ENCODE results near the gene PLXNB2. TPM values are rescaled to one million over a fixed set of nuclear protein-coding genes. Genes with fewer than 3 reads are reported as not detected.
A peak's percentile ranks its signal among the peaks of the same experiment; 100 is the strongest.

The PLXNB2 gene
- polyA plus RNA-seq, 1 of the 3 experiments (the other 2 are of a cell fraction) = 108 TPM

DNA sequence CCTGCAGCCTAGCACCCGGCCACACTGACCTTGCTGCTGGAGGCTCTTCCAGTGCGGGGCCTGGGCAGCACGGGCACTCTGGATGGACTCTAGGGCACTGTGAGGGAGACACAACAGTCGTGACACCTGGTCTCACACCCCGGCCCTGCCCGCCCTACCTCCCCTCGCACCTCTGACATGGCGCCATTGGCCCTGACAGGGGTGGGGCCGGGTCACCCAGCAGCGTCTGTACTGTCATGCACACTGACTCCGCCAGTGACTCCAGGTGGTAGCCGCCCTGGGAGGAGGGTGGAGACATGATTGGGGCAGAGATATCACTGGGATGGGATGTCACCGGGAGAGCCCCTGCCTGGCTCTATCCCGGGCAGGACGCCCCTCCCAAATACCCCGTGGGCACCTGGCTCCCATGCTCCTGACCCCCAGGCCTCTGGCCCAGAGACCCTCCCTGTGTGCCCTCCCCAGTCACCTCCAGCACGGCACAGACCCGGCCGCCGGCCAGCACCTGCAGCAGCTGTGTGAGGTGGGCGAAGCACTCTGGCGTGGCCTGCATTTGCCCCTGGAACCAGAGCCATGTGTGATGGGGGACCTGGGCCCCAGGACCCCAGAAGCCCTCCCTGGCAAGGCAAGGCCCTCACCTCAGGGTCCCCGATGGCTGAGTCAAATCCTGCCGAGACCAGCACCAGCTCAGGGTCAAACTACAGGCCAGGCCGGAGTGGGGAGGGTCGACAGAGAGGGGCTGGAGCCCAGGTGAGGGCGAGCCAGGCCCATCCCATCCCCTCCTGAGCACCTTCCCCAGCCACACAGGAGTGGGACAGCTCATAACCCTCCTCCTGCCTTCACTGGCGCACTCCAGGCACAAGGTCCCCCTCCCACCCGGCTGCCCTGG is 59.0 kb downstream of the PLXNB2 start:
- no peak for DNase-seq
- H3K4me3 ChIP-seq (ENCODE audit: low read depth in 2 of 2, low read length in 1 of 2) = no peak overlapping the region
- H3K9ac ChIP-seq = no peak overlapping the region
- H3K79me2 ChIP-seq (ENCODE audit: insufficient read depth) = peaks cover 45% of the 10 kb centered on the region
- TF ChIP-seq ELF1 (IDR thresholded peaks at IDR 0.05) (no peak), TEAD4 (IDR thresholded peaks at IDR 0.05; ENCODE audit: borderline replicate concordance, insufficient read depth) (no peak), CHD2 (IDR thresholded peaks at IDR 0.05; ENCODE audit: low read length, partially characterized antibody) (no peak), FOXM1 (IDR thresholded peaks at IDR 0.05; ENCODE audit: low read depth) (no peak), EP300 (IDR thresholded peaks at IDR 0.05; ENCODE audit: borderline replicate concordance in 1 of 2, low read depth in 1 of 2, low read length in 1 of 2) (no peak), MXI1 (IDR thresholded peaks at IDR 0.05; ENCODE audit: low read depth, low read length) (no peak), EZH2phosphoT487 (IDR thresholded peaks at IDR 0.05; ENCODE audit: borderline replicate concordance, low read depth) (no peak), FOSL2 (IDR thresholded peaks at IDR 0.05; ENCODE audit: borderline replicate concordance, low read depth) (no peak), CTCF (IDR thresholded peaks at IDR 0.05) (no peak), USF1 (IDR thresholded peaks at IDR 0.05; ENCODE audit: borderline replicate concordance, low read depth) (no peak)
- TF ChIP-seq, protein P1, sequence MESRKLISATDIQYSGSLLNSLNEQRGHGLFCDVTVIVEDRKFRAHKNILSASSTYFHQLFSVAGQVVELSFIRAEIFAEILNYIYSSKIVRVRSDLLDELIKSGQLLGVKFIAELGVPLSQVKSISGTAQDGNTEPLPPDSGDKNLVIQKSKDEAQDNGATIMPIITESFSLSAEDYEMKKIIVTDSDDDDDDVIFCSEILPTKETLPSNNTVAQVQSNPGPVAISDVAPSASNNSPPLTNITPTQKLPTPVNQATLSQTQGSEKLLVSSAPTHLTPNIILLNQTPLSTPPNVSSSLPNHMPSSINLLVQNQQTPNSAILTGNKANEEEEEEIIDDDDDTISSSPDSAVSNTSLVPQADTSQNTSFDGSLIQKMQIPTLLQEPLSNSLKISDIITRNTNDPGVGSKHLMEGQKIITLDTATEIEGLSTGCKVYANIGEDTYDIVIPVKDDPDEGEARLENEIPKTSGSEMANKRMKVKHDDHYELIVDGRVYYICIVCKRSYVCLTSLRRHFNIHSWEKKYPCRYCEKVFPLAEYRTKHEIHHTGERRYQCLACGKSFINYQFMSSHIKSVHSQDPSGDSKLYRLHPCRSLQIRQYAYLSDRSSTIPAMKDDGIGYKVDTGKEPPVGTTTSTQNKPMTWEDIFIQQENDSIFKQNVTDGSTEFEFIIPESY (IDR thresholded peaks at IDR 0.05; ENCODE audit: borderline replicate concordance, low read depth) = no peak
- H3F3A ChIP-seq (replicated peaks; ENCODE audit: insufficient read depth) = peaks cover 32% of the 10 kb centered on the region
- no peaks in the 10 kb centered on the region for H3K27me3 ChIP-seq (ENCODE audit: insufficient read depth)
- H3K9me2 ChIP-seq = no peaks in the 10 kb centered on the region
- peaks cover 5 to 25% of the 10 kb centered on the region in 2 experiments for H3K36me3 ChIP-seq (replicated peaks in 1 of 2; ENCODE audit: control insufficient read depth in 1 of 2, insufficient read depth in 2 of 2, low read length in 1 of 2)
- peak overlapping the region; percentile 30; the same call in 1 of the 2 replicates for H3K4me2 ChIP-seq
- 0 out of 2 replicates have a peak, but pooled peaks cover 9% of the 10 kb centered on the region for H4K20me1 ChIP-seq (ENCODE audit: insufficient read depth)
- no peak overlapping the region for H2AFZ ChIP-seq (ENCODE audit: low read depth)
- no peaks in the 10 kb centered on the region for H3K9me3 ChIP-seq
- ChIA-PET POLR2A (interaction anchor here (0.8 to 1.4 kb wide), 2 partner anchors 13 to 23 kb away, joined by 3 read pairs; partner anchors contain the start of gene MAPK12), CTCF (interaction anchor here (1.0 to 4.3 kb wide), 3 partner anchors 8 to 94 kb away, joined by 3 to 19 read pairs (median 7); partner anchors contain the start of gene DENND6B)
- peak overlapping the region; percentile 41 to 61; a peak in 2 of 4 replicates for H3K27ac ChIP-seq (ENCODE audit: low read depth in 2 of 2, low read length in 1 of 2)
- 95% methylated on average over 14 of the region's 29 CpGs for WGBS (ENCODE audit: low lambda C conversion rate)
- peaks cover 9 to 67% of the 10 kb centered on the region in 2 experiments; a peak in 2 of 4 replicates for H3K4me1 ChIP-seq (ENCODE audit: control insufficient read depth in 1 of 2, insufficient read depth in 2 of 2, low read depth in 1 of 2, low read length in 1 of 2)

All from SK-N-SH (cell line).